Measurements from ENCODE around the gene GRAMD2B.
"Not testable (repeated sequence)": the region's sequence is repeated elsewhere in the genome, so short reads cannot be mapped to it uniquely, and the experiment has no call there.

Gene GRAMD2B

DNA sequence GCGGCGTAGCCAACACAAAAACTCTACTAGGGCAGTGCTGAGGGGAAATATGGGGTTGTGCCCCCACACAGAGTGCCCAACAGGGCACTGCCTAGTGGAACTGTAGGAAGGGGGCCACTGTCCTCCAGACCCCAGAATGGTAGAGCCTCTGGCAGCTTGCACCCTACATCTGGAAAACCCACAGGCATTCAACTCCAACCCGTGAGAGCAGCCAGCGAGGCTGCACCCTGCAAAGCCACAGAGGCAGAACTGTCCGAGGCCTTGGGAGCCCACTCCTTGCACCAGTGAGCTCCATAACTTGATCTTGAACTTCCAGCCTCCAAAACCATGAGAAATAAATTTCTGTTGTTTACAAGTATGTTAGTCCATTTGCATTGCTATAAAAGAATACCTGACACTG lies 27.7 kb downstream of the GRAMD2B start:
- no peak for DNase-seq

- no peak for DNase-seq
These were observed 29.3 kb downstream of the GRAMD2B start for GRCh38 chr5:126452477-126452876.

DNA sequence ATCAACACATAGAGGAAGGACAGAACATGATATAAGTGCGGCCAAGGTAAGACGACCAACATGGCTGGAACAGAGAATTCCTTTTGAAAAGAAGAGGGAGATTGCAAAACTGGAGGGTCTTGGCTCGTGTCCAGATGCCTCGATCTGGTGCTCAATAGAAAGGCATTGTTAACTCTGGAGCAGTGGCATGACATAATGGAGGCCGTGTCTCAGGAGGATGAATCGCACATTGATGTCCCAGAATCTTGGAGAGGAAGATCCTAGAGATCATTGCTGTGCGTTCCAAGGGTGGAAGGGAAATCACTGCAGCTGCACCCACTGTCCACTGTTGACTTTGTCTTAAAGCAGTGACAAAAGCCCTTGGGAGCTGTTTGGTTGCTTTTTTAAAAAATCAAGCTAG lies 30.9 kb downstream of the GRAMD2B start:
- no peak for DNase-seq

- no peak for DNase-seq
These were observed 31.3 kb downstream of the GRAMD2B start for GRCh38 chr5:126454535-126454934.

DNA sequence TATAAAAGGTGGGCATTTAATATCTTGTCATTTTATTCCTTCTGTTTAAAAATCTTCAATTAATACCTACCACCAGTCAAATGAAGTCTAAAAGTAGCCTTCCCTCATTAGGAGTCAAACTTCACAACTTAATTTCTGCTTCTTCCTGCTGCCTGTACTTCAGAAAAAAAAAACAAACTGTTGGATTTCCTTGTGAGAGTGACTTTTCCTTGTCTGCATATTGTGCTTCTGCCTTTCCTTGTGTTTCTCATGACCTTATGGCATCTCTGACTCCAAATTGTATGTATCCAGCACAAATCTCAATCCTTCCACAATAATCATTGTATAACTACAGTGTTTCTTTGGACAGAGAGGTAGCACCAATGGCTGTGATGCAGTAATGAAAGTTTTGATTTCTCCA lies 32.1 kb downstream of the GRAMD2B start:
- DNase-seq, result no peak

DNA sequence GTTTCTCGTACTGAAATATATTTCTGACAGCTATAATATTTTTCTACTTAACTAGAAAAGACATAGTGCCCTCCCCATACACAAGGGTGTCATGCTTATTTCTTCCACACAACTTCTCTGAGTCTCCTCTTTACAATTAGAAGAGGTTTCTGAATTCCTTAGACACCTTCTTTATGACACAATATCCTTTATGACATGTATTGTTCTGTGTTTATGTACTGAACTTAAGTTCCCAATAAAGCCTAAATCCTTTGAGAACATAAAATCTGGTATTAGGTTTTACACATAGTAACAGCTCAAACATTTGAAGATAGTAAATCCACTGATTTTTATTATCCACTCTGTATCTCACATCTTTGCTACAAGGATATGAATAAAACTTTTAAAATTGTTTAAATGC lies 32.5 kb downstream of the GRAMD2B start:
- no peak for DNase-seq

DNA sequence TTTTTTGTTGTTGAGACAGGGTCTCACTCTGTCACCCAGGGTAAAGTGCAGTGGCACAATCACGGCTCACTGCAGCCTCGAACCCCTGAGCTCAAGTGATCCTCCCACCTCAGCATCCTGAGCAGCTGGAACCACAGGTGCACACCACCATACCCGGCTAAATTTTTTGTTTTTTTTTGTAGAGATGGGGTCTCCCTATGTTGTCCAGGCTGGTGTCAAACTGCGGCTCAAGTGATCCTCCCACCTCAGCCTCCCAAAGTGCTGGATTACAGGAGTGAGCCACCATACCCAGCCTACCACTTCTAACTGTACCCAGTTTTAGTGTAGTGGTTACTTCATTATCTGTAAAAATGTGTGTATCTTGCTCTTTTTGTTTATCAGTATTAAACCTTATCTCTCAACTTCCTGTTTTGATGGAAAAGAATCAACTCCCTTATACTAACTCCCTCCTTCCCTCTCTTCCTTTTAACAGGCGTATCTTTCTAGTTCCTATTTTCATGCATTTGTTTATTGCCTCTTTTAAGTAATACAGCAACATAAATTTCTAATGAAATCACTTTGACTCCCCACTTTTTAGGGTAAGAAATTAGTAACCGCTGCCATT lies 33.1 kb downstream of the GRAMD2B start:
- DNase-seq, result no peak

- DNase-seq, result no peak
These were observed 37.2 kb downstream of the GRAMD2B start for GRCh38 chr5:126460459-126460858.

DNA sequence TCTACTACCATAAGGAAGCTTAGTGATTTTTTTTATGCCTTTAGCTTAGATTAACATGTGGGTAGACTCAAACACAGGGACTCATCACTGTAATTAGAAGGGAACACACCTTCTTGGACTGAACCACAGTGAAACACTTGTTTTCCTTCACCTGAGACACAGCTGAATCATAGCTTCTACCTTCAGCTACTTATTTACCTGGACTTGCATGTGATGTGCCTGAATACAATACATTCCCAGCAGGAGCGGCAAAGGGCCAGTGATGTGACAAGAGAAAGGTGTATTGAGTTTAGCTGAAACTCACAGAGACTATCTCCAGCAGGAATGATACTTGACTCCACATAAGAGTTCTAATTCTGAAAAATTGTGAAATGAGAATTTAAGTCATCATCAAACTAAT lies 37.8 kb downstream of the GRAMD2B start:
- no peak for DNase-seq

DNA sequence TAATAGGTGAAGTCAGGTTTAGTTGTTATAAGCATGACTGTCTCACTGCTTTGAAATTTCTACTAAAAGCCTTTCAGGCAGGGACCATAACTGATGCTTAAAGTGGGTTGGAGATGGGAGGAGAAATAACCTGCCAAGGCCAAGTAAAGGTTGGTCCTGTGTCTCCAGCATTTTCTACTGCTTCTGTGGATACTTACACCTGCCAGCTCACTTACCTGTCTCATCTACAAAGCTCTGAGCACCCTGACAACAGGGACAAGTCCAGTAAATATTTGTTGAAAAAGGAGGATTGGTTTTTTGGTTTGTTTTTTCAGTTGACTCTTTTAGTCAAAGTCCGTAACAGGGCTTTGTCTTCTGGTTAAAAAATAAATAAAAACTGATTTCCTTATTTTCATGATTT lies 38.6 kb downstream of the GRAMD2B start:
- no peak for DNase-seq

DNA sequence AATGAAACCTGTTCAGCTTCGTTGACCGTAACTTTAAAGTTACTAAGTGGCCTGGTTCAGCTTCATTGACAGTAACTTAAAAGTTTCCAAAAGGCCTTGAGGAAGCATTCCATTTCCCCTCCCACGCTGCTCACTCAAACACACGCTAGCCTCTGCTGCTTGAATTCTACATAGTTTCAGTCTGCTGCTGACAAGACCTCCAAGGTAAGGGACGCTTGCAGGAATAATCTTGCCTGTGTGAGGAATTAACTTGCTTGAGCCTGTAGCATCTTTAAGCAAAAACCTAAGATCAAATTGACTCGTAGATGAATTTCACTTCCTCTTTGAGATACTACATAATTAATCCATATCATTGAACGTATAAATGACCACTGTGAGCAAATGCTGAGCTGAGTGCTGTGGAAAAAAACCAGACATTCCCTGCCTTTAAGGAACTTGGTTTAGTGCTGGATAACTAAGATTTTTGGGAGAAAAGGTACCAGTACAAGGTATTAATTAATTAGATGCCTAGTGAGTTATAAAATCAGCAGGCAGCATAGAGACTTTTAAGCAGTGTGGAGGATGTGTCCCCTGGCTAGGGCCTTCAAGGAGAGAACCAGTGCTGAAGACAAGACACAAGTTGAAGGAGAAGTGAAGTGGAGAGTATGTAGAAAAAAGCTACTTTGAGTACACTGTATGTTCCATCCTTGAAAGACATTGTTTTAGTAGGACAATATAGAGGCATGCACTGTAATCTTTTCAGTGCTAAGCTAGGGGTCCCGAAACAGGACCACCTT lies 39.2 kb downstream of the GRAMD2B start:
- no peak for DNase-seq

DNA sequence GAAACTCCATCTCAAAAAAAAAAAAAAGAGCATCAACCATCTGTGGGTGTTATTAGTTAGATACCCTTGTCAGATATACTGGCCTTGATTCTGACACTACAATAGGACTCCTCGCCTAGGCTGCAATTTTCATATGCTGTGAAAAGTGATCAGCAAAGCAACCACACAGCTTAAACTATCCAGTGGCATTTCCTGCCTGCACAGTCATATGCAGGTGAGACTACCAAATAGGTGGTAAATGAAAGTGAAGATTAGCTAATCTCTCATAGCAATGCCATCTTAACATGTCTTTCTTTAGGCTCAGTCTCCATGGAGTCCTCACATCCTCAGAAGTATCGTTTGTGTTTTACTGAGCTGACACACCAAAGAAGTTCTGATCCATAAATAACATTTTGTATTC lies 40.8 kb downstream of the GRAMD2B start:
- no peak for DNase-seq

DNA sequence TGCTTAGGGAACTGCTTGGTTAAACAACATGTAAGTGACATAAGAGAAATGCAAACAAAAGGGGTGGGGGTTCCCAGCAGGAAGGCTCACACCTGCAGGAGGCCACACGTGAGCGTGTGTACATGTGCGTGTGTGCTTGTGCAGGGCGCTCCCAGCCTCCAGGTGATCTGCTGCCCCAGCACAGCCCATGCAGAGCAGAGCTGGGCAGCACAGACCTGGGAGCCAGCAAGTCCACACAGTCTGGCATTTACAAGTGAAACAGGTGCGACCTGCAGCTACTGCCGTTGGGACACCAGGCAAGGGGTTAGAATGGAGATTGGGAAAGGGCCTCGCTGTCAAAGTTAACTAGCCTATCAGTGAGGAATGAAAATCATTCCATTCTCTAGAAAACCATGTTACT lies 41.8 kb downstream of the GRAMD2B start:
- no peak for DNase-seq

GRCh38 chr5:126468091-126468490 lies 44.9 kb downstream of the GRAMD2B start:
- no peak for DNase-seq

DNA sequence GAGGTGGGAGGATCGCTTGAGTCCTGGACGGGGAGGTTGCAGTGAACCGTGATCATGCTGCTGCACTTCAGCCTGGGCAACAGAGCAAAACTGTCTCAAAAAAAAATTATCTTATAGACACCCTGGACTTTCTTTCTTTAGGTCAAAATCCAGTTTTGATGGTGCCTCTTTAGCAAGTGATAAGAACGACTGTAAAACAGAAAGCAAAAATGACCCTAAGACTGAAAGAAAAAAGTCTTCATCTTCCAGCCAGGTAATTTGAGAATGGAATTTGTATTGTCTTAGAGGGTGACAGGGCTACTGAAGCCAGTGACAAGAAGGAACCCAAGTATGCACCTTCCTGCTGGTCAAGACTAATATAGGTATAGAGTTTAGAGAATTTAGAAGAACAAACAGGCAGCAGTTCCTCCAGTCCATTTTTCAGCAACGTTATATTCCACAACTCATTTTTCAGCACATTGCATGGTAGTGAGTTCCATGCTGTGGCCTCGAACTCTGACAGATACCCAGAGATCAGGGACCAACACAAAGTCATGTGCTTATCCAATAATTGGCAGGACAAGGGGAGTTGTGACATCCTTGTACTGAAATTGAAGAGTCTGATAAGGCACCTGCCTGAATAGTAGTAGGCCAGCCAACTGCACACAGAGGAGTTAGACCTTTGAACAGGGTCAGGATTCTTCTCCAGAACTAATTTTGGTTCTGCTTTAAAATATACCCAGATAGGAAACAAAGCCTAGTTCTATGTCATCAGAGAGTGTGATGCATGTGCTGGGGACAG lies 46.5 kb downstream of the GRAMD2B start:
- DNase-seq, result no peak

DNA sequence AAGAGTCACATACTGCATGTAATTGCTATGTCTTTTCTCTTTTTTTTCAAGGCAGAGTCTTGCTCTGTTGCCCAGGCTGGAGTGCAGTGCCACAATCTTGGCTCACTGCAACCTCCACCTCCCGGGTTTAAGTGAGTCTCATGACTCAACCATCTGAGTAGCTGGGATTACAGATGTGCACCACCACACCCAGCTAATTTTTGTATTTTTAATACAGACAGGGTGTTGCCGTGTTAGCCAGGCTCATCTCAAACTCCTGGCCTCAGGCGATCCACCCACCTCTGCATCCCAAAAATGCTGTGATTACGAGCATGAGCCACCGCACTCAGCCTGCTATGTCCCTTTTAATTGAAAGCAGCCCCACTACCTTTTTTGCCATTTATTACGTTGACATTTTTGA lies 47.3 kb downstream of the GRAMD2B start:
- DNase-seq, result not testable (repeated sequence)

GRCh38 chr5:126471247-126471646 lies 48.0 kb downstream of the GRAMD2B start:
- DNase-seq, result no peak

DNA sequence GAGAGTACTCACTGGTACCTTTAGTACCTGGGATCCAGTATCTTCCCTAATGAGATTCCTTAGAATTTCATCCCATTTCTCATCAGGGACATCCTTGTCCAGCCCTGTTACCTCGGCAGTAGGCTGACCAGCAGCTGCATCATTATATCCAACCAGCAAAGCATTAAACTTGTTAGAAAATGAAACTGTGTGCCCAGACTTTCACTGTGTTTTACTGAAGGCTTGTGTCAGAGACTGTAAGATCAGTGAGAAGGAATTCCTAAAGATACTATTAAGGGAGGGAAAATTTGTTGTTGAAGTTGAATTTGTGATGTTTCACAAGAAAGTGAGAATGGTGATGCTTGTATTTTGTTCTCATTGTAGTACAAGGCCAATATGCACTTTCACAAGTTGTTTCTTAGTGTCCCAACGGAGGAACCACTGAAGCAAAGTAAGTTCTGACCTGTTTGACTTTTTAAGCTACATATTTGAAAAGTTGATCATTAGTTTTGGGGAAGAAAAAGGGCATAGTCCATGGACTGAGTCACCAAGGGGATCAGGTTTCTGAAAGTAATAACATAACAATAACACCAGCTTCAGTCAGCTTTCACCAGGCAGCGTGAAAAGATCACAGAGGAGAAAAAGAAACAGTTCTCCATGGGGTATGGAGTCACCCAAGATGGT lies 48.8 kb downstream of the GRAMD2B start:
- DNase-seq, result no peak

DNA sequence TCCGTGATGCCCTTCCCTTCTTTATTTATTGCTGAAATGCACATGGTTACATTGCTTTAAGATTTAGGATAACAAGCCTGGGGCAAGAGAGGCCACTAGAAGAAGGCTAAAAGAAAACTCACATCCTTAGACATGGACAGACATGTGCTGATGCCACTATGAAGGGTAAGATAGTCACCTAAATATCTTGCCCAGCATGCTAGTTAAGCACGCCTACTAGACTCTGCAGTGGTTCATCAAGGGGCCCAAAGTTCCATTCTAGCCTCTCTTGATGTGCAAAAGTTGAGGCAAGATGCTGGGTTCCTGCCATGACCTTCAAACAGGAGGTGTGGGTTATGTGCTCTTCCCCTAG lies 49.3 kb downstream of the GRAMD2B start:
- DNase-seq, result no peak

GRCh38 chr5:126477294-126478117 lies 54.3 kb downstream of the GRAMD2B start:
- DNase-seq, result no peak

- no peak for DNase-seq
These were observed 56.6 kb downstream of the GRAMD2B start for GRCh38 chr5:126479810-126480209.

- DNase-seq, result no peak
These were observed 57.6 kb downstream of the GRAMD2B start for GRCh38 chr5:126480824-126481223.

- DNase-seq, result no peak
These were observed 58.0 kb downstream of the GRAMD2B start for GRCh38 chr5:126481243-126481642.
